ENCODE data around the gene MAB21L3.

The MAB21L3 gene

GRCh38 chr1:116112388-116113140 lies 1.4 kb downstream of the MAB21L3 start:
- no peak for DNase-seq

DNA sequence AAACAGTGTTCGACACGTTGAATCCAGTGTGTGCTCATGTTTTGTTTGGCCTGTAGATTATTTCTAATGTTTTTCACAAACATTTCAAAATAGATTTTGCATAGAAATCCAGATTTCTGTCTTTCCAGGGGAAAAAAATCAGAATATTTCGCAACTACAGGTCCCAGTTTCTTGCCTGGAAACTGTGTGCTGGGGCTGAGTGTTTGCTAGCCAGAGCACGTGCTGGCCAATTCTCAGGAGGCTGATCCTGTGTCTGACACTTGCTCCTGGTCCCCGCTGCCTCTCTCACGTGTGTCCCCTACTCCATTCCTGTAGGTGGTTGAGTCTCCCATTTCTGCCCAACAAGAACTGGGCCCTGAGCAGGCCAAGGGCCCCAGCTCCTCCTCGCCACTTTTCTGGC lies 2.4 kb downstream of the MAB21L3 start:
- no peak for DNase-seq

DNA sequence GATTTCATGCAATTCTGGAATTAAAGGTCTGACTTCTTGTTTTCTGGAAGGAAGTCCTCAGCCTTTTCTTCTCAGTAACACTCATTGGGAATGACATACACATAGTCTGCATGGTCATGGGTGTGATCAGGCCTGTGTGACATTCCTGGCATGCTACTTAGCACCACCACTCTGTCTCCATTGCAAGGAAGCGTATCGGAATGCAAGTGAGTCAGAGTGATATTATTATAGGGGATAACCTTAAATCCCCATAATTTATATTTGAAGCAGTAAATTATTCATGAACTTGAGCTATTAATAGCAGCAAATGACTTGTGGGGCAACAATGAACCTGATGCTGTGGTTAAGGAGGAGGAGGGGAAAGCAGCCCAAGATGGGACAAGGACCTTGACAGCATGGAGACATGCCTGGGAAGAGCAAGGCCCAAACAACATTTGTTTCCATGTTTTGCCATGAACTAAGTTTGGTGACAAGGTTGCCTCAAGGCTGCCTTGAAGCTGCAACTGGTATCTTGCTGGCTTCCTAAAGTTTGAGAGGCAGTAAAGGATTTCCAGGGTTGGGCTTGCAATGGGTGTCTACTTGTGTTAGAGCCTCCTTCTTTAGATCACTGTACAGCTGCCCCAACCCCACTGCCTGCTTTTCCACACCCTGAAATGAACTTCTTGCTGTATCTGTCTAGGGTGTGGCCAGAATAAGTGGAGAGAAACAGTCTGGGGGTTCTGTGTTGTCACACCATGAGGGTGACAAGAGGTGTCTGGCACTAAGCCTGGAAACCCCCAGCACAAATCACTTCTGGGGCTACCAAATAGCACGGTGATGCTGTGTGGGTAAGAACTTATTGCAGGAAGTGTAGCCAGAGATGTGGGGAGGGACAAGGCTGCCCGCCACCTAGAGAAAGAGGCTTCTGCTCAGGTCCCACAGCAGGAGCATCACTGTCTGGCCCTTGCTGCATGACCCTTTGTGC lies 4.6 kb downstream of the MAB21L3 start:
- no peak for DNase-seq

DNA sequence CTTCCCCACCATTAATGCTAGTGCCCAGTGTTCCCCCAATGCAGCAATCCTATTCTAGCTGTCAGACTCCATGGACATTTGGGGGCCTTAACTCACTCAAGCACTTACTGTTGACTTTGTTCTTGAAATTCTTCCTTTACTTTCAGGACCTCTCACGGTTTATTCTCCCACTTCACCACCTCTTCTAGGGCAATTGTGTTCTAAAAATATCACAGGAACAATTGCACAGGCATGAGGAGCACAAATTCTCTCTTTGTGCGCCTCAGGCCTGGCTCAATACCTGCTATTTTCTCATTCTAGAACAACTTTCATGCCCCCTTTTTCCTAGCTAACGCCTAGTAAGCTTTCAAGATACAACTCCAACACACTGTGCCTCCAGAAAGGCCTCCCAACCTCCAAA lies 7.3 kb downstream of the MAB21L3 start:
- DNase-seq = no peak

- no peak for DNase-seq
These were observed 8.7 kb downstream of the MAB21L3 start for GRCh38 chr1:116119876-116120275.

- DNase-seq = no peak
These were observed 12.0 kb downstream of the MAB21L3 start for GRCh38 chr1:116122955-116123757.

- DNase-seq = no peak
These were observed 12.8 kb downstream of the MAB21L3 start for GRCh38 chr1:116123837-116124533.

- no peak for DNase-seq
These were observed 14.6 kb downstream of the MAB21L3 start for GRCh38 chr1:116125758-116126157.

GRCh38 chr1:116126281-116126680 lies 15.1 kb downstream of the MAB21L3 start:
- no peak for DNase-seq

DNA sequence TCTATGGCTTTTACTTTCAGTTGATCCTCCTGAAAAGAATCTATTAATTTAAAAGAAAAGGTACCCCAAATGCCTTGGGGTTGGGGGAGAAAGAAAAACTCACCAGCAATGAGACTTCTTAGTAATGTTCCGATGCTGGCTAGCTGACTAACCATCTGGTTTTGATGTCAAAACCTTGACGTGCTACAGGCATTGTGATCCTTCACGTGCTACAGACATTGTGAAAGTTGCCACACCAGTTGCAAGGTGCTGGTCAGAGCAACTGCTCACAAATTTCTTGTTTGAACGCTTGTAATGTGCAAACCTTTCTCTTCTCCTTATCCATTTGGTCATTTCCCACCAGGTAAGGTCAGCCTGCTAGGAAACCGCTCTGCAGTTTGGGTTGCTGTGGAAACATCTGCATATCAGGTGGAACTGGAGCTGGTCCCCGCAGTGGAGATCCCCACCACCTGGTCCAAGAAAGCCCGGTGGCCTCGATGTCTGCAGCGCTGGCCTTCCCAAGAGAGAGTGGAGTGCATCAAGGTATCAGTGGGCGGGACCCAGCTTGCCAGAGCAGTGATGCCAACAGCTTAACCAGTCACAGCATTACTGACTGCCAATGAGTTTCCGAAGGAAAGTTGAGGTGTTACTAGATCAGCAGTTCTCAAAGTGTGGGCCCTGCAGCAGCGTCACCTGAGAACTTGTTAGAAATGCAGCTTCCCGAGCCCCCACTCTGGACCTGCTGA lies 16.1 kb downstream of the MAB21L3 start:
- DNase-seq = peak; percentile 31 to 36

DNA sequence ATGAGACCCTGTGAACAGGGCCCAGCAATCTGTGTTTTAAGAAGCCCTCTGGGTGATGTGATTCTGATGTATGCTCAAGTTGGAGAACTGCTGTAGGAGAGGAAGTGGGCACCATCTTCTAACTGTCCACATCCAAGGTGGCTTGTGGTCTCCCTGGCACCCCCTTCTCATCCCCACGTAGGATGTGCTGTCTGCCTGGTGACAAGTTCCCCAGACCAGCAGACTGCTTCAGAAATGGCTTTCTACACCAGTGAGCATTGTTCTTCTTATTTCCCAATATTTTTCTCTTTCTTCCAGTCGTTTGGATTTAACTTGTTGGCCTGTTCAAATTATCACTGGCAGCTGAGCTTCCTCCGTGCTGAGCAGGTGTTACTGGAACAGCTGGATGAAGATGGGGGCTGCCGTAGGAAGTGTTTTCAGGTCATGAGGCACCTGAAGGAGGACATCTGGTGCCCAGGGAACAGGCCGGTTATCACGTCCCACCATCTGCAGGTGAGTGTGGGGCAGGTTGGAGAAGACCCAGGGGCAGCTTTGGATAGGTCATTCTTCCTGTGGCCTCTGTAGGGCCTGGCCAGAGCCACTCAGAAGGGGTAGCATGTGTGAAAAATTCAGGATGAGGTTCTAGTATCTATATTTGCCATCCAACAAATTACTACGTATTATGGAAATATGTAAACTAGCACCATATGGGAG lies 16.8 kb downstream of the MAB21L3 start:
- DNase-seq = no peak

DNA sequence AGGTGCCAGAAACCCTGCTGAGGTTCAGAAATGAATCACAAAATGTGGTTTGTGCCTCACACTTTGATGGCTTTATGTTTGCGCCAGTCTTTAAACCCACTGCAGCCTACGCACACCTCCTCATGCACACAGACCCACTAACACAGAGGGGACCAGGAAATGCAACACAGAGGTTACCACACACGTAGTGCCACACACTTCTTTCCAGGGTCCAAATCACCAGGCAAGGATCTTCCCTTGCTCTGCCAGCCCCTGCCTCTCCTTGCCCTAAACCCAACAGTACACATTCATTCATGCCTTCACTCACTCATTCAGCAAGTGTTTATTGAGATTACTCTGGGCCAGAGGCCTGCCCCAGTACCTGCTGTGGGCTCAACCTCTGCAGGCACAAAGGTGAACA lies 17.5 kb downstream of the MAB21L3 start:
- DNase-seq = peak; percentile 67 to 76

DNA sequence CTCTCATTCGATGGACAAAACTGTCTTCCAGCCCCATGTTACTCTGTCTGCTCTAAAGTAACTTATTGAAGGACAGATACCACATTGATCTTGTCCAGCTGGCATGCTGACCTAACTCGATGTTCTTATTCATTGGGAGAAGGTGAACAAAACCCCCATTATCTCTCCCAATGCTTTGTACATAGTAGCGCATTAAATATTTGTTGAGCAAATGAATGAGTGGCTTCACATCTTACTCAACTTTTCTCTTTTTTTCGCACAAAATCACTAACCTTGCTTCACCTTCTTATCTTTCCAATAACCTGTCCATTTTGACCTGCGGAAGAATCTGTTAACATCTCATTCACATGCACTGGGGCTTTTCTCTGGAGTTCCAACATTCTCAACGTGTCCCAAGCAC lies 18.3 kb downstream of the MAB21L3 start:
- DNase-seq = no peak

- DNase-seq = no peak
These were observed 19.2 kb downstream of the MAB21L3 start for GRCh38 chr1:116130356-116130755.

GRCh38 chr1:116131170-116131569 lies 20.0 kb downstream of the MAB21L3 start:
- DNase-seq = no peak

DNA sequence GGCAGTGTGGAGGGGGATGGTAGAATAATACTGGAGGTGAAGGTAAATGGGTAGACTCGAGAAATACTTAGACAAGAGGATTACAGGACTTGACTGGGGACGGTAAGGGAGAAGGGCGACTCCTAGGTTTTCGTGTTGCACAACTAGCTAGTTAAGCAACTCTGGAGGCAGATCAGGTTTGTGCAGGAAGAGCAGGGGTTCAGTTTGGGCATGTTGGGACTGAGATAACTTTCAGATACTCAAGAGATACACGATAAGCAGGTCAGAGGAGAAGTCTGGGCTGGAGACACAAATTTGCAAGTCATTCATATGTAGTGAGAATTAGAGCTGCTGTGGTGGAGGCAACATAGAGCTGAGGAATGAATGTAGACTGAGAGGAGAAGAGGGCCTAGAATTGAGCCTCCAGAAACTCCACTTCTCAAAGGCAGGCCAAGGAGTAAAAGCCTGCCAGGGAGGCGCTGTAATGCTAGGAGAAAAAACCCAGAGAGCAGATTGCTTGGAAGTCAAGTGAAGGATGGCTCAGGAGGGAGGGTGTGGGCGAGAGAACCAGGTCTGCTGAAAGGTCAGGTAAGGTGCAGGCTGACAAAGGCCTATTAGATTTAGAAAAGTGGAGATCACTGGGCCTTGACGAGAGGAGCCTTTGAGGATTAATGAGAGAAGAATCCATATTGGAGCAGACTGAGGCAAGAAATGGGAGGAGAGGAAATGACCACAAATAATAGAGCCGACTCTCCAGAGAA lies 20.8 kb downstream of the MAB21L3 start:
- DNase-seq = no peak

DNA sequence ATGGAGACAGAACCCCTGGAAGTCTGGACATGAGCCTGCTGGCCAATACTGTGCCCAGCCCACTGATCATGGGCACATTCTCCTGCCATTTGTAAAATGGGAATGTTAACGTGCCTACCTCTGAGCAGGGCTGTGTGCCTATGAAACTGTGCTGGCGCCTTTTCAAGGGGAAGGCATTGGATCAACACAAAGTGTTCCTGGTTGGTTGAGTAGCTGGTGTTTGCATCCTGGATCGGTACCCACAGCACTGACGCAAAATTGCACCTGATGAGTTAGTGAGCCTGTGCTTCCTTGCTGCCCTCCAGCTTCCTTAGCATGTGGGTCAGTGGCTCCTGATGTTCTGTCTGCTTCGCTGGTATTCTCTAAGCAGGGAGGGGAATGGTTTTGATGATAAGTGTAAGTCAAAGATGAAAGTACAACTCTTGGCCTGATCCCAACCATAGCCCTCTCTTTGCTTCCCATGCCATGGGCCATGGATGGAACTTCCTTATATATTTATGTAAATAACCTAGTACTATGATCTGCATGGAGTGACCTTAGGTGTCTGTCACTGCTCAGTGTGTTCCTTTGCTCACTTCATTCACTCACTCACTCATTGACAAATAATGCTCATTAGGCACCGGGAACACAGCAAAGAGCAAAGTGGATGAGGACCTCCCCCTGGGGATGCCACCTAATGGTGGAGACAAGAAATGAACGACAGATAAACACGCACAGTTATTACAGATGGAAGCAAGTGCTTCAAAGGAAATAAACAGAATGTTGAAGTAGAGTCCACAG lies 22.7 kb downstream of the MAB21L3 start:
- DNase-seq = no peak

DNA sequence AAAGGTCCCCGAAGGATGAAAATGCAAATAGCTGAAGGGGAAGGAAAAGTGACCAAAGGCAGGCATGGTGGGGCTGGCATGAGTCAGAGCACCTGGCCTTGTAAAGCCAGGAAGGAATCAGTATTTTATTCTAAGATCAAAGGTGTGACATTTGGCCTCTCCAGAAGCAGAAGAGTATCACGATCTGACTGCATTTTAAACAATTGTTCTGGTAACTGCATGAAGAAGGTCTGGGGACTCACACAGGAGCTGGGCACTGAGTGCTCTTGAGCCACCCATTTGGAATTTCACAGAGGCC lies 23.2 kb downstream of the MAB21L3 start:
- no peak for DNase-seq

DNA sequence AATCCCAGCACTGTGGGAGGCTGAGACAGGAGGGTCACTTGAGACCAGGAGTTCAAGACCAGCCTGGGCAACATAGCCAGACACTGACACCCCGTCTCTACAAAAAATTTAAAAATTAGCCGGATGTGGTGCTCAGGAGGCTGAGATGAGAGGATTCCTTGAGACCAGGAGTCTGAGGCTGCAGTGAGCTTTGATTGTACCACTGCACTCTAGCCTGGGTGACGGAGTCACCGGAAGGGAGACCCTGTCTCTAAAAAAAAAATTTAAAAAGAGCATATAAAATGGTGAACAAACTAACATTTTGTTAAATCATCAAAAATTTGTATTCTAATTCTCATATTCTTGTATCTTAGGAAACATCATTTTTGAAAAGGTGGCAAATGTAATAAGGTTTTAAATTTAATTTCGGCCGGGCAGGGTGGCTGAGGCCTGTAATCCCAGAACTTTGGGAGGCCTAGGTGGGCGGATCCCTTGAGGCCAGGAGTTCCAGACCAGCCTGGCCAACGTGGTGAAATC lies 27.1 kb downstream of the MAB21L3 start:
- no peak for DNase-seq
